AG04450 (cell line): ENCODE measurements around the gene PTPN3. TPM values are rescaled to one million over a fixed set of nuclear protein-coding genes. Genes with fewer than 3 reads are reported as not detected.

Source experiments
- CTCF ChIA-PET: fragments of 300-600, 350-600 bp; formaldehyde crosslinking; extraction: SDS; loops from one replicate; lab custom pipeline; 2022; ENCODE audit warnings: antibody characterized with exemption, inconsistent platforms; lab: Charles Lee
- POLR2A ChIA-PET: fragments of 350-600 bp; formaldehyde crosslinking; extraction: SDS; loops from one replicate; lab custom pipeline; 2021; ENCODE audit warnings: antibody characterized with exemption, inconsistent platforms; lab: Yijun Ruan, JAX
- DNase-seq: peaks from one replicate; pipeline ENCODE4 v3.0.0-alpha.2; 2011; ENCODE audit warnings: low read depth, low spot score
- H3K27ac ChIP-seq: one replicate; pipeline ENCODE4 v1.5.1; 2012; ENCODE audit warnings: low read depth, low read length, control low read depth
- H3K27me3 ChIP-seq: one replicate; pipeline ENCODE4 v1.6.0; 2012; ENCODE audit warnings: low read length; ENCODE audit not compliant: control insufficient read depth, insufficient read depth
- H3K4me3 ChIP-seq: 2 replicates; pipeline ENCODE4 v1.5.1; 2011; ENCODE audit warnings: mild to moderate bottlenecking, low read depth, low read length, control low read depth
- H3K9me3 ChIP-seq: 2 replicates; pipeline ENCODE4 v1.5.1; 2012; ENCODE audit warnings: low read length; ENCODE audit not compliant: control insufficient read depth, insufficient read depth
- polyA plus RNA-seq: library from polyadenylated mRNA; depleted of rRNA; stranded (reverse); fragments of >200 nt; gene quantifications from 2 replicates; pipeline ENCODE4 v1.2.3, GENCODE V29; 2011
- TF ChIP-seq, protein P1 (sequence below): IDR thresholded peaks from 2 replicates; pipeline ENCODE4 v1.5.1; 2011; ENCODE audit warnings: low read depth, low read length, control low read depth, inconsistent platforms

PTPN3 gene
- polyA plus RNA-seq, 1 experiment = 1.4 TPM

DNA sequence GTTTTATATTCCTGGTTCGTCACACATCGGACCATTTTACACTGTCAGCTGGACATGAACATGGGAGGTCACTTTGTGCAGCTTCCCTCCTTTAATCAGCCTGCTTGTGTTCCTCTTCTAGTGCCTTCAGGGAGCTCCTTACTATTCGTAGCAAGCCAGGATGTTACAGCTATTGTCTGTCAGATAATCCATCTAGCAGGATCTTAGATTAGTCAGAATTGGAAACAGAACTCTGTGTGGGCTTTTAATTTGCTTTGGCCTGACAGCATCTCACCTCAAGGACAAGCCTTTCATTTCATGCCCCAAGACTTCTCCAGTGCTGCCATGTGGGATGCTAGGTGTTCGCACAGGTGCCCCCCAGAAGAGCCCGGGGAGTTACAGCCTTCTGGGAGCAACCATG, 147.1 kb downstream of the PTPN3 start:
- no peak for DNase-seq
- CTCF ChIA-PET = no interaction called here
- Histone ChIP-seq H3K4me3 (no peak overlapping the region), H3K27ac (no peak overlapping the region), H3K27me3 (peaks cover 10% of the 10 kb centered on the region), H3K9me3 (no peaks in the 10 kb centered on the region)
- POLR2A ChIA-PET = no interaction called here
- TF ChIP-seq, protein P1, sequence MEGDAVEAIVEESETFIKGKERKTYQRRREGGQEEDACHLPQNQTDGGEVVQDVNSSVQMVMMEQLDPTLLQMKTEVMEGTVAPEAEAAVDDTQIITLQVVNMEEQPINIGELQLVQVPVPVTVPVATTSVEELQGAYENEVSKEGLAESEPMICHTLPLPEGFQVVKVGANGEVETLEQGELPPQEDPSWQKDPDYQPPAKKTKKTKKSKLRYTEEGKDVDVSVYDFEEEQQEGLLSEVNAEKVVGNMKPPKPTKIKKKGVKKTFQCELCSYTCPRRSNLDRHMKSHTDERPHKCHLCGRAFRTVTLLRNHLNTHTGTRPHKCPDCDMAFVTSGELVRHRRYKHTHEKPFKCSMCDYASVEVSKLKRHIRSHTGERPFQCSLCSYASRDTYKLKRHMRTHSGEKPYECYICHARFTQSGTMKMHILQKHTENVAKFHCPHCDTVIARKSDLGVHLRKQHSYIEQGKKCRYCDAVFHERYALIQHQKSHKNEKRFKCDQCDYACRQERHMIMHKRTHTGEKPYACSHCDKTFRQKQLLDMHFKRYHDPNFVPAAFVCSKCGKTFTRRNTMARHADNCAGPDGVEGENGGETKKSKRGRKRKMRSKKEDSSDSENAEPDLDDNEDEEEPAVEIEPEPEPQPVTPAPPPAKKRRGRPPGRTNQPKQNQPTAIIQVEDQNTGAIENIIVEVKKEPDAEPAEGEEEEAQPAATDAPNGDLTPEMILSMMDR = no peak

DNA sequence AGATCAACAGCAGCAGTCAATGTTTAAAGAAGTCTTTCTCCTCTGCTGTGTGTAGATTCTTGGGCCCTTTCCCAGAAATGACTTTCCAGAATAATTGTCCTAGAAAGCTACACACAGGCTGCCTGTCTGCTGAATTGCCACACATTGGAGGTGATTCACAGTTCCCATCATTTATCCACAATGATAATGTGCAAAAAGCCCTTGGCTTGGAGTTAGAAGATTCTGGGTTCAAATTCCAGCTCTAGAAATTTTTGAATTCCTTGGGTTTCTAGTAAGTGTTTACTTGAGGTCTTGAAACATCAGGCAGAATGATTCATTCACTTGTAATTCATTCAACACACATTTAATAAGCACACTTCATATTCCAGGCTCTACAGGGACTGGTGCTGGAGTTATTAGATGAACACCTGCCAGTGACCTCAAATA, 148.7 kb downstream of the PTPN3 start:
- H3K27ac ChIP-seq = no peak overlapping the region
- no peak overlapping the region for H3K4me3 ChIP-seq
- CTCF ChIA-PET = no interaction called here
- peak; percentile 49 for DNase-seq
- TF ChIP-seq, protein P1 = no peak
- peaks cover 10% of the 10 kb centered on the region for H3K27me3 ChIP-seq
- POLR2A ChIA-PET = no interaction called here
- H3K9me3 ChIP-seq = no peaks in the 10 kb centered on the region

DNA sequence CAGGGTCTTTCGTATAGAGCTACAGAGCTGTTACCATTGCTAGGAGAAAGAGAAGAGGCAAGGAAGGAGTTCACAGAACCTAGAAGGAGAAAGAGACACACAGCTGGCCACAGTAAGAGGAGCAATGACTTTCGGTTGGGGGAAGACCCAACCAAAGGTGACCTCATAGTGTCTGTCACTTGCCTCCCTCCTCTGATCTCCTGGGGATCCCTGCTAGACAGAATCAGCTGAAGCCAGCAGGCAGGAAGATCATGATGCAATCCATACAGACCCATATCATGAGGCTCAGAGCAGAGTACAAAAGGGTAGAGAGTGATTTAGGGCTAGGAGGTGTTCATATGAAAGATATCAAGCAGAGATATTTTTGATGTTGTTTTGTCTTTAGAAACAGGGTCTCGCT, 151.2 kb downstream of the PTPN3 start:
- peaks cover 10% of the 10 kb centered on the region for H3K27me3 ChIP-seq
- H3K4me3 ChIP-seq = no peak overlapping the region
- ChIA-PET CTCF (no interaction called here), POLR2A (no interaction called here)
- DNase-seq = no peak
- H3K9me3 ChIP-seq = no peaks in the 10 kb centered on the region
- no peak overlapping the region for H3K27ac ChIP-seq
- TF ChIP-seq, protein P1 = no peak

DNA sequence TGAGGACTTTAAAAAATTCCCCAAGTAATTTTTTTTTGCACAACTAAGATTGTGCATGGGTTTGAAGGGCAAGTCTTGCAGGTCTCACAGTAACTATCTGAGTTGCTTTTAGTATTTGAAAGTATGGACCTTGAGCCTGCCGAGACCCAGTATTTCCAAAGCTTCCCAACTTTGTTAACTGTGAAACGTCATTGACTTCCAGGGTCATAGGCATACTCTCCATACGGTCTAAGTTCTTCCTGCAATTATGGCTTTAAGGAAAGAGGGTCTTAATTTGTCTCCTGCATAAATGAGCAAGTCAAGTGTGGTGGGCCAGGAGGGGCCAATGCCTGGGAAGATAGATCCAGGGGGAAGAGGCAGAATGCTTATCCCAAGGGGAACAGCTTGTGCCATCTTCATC, 153.2 kb downstream of the PTPN3 start:
- Histone ChIP-seq H3K27me3 (peaks cover 10% of the 10 kb centered on the region), H3K27ac (no peak overlapping the region), H3K4me3 (no peak overlapping the region), H3K9me3 (no peaks in the 10 kb centered on the region)
- ChIA-PET POLR2A (no interaction called here), CTCF (no interaction called here)
- TF ChIP-seq, protein P1 = no peak
- DNase-seq = no peak

DNA sequence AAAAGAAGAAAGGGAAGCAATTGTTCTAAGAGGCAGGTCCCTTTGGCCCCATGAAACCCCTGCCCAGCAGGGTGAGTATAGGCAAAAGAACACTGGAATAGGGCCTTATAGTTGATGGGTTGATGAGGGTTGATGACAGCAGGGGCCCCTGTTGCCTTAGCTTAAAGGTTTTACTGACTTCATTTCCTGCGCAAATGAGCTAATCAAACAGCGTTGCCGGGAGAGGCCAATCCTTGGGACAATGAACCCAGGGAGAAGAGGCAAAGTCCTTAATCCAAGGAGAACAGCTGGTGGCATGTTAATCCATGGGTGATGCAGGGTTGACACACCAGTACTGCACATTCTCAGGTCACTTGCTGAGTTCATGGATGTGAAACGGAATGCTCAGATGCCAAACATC, 155.2 kb downstream of the PTPN3 start:
- H3K9me3 ChIP-seq = no peaks in the 10 kb centered on the region
- ChIA-PET CTCF (no interaction called here), POLR2A (no interaction called here)
- TF ChIP-seq, protein P1 = no peak
- DNase-seq = no peak
- no peak overlapping the region for H3K4me3 ChIP-seq
- H3K27me3 ChIP-seq = peaks cover 6% of the 10 kb centered on the region
- no peak overlapping the region for H3K27ac ChIP-seq
